GM12878 (cell line): ENCODE measurements around the gene HDAC7. TPM values are rescaled to one million over a fixed set of nuclear protein-coding genes. Genes with fewer than 3 reads are reported as not detected.

Source experiments
- ATAC-seq: fragments of 200-7000 bp; cut with Tn5 transposase; 3 replicates; pipeline ENCODE4 v1.9.1; 2020; ENCODE audit warnings: mild to moderate bottlenecking, moderate library complexity
- BruUV-seq: library from RNA; stranded (reverse); fragments of 400-500 nt; replicated peaks from 2 replicates; lab custom pipeline; 2021; lab: Mats Ljungman, UMichigan
- CTCF ChIA-PET: fragments of 300-600 bp; sonication (Branson Sonifier 250); formaldehyde crosslinking; extraction: SDS; loops from one replicate; lab custom pipeline; 2021; ENCODE audit warnings: inconsistent platforms; lab: Yijun Ruan, JAX
- POLR2A ChIA-PET: fragments of 350-600 bp; formaldehyde crosslinking; extraction: SDS; loops from one replicate; lab custom pipeline; 2021; ENCODE audit warnings: inconsistent platforms; lab: Charles Lee
- RAD21 ChIA-PET: fragments of 300-600 bp; sonication (Branson Sonifier 250); formaldehyde crosslinking; loops from one replicate; lab custom pipeline; 2023; ENCODE audit warnings: antibody characterized with exemption; ENCODE audit not compliant: unreplicated experiment; lab: Charles Lee
- SMC1A ChIA-PET: fragments of 300-600 bp; sonication (Branson Sonifier 250); formaldehyde crosslinking; loops from one replicate; lab custom pipeline; 2023; ENCODE audit not compliant: unreplicated experiment, uncharacterized antibody; lab: Charles Lee
- DNase-seq: peaks from one replicate; pipeline ENCODE4 v3.0.0-alpha.2; 2011; ENCODE audit warnings: low read depth, low spot score
- FAIRE-seq: peaks from 3 replicates; lab custom pipeline; 2011; peaks lifted over from hg19 to GRCh38; lab: Jason Lieb, UNC
- H2AFZ ChIP-seq: 2 replicates; pipeline ENCODE4 v1.6.0; 2011; ENCODE audit warnings: low read depth, low read length, control low read depth; ENCODE audit not compliant: control insufficient read depth
- H3K27ac ChIP-seq: 2 replicates; pipeline ENCODE4 v1.5.1; 2011; ENCODE audit warnings: control low read depth; ENCODE audit not compliant: control insufficient read depth, insufficient read depth
- H3K27me3 ChIP-seq, 2 experiments: replicated peaks in 1 of 2; 2 replicates each; pipeline versions ENCODE4 v1.6.0 to v1.6.1; 2011; ENCODE audit warnings: low read length in 1 of 2; ENCODE audit not compliant: control insufficient read depth in 2 of 2, insufficient read depth in 2 of 2
- H3K36me3 ChIP-seq, 2 experiments: 2 replicates each; pipeline ENCODE4 v1.5.1; 2011; ENCODE audit warnings: low read length in 1 of 2; ENCODE audit not compliant: control insufficient read depth in 2 of 2, insufficient read depth in 2 of 2
- H3K4me1 ChIP-seq: 2 replicates; pipeline ENCODE4 v1.6.1; 2011; ENCODE audit warnings: mild to moderate bottlenecking, low read length, moderate library complexity, mixed read lengths; ENCODE audit not compliant: control insufficient read depth, insufficient read depth
- H3K4me2 ChIP-seq: 2 replicates; pipeline ENCODE4 v1.6.0; 2011; ENCODE audit warnings: control low read depth; ENCODE audit not compliant: control insufficient read depth, insufficient read depth
- H3K4me3 ChIP-seq: fragments of 200-600 bp; sonication (generic); 2 replicates; pipeline ENCODE4 v1.5.1; 2016
- H3K79me2 ChIP-seq: 2 replicates; pipeline ENCODE4 v1.6.0; 2011; ENCODE audit warnings: low read length; ENCODE audit not compliant: control insufficient read depth, insufficient read depth
- H3K9ac ChIP-seq: 2 replicates; pipeline ENCODE4 v1.8.0; 2011; ENCODE audit warnings: low read length, control low read depth, mixed read lengths; ENCODE audit not compliant: control insufficient read depth, insufficient read depth
- H3K9me3 ChIP-seq: replicated peaks from 3 replicates; pipeline ENCODE4 v1.5.1; 2011; ENCODE audit warnings: mild to moderate bottlenecking, low read length; ENCODE audit not compliant: control insufficient read depth, insufficient read depth
- H4K20me1 ChIP-seq: 2 replicates; pipeline ENCODE4 v1.6.0; 2011; ENCODE audit not compliant: control insufficient read depth, insufficient read depth
- ASH2L ChIP-seq: fragments of 300-600, 200-600 bp; sonication (generic); IDR thresholded peaks from 2 replicates; pipeline ENCODE4 v1.6.1; 2017; ENCODE audit warnings: low read depth, mild to moderate bottlenecking, borderline replicate concordance
- ATF3 ChIP-seq: IDR thresholded peaks from 2 replicates; pipeline ENCODE4 v1.6.1; 2011; ENCODE audit warnings: low read depth, mild to moderate bottlenecking, low read length, moderate library complexity, borderline replicate concordance; ENCODE audit errors: extremely low read depth
- CBX3 ChIP-seq: fragments of 200-600 bp; sonication (generic); IDR thresholded peaks from 2 replicates; pipeline ENCODE4 v1.6.1; 2016; ENCODE audit warnings: low read depth, borderline replicate concordance
- CHD2 ChIP-seq: IDR thresholded peaks from 2 replicates; pipeline ENCODE4 v1.6.1; 2011; ENCODE audit warnings: low read depth, low read length, improper control_type of control experiment, borderline replicate concordance
- CHD4 ChIP-seq: fragments of 200-600 bp; sonication (generic); IDR thresholded peaks from 2 replicates; pipeline ENCODE4 v1.6.1; 2016; ENCODE audit warnings: mild to moderate bottlenecking
- EED ChIP-seq: sonication (generic); IDR thresholded peaks from 2 replicates; pipeline ENCODE4 v1.6.1; 2016; ENCODE audit warnings: antibody characterized with exemption, low read depth
- EP300 ChIP-seq, 2 experiments: fragments of 150-350 bp in 1 of 2; IDR thresholded peaks; 2 replicates each; pipeline ENCODE4 v1.6.1; 2011 to 2012; ENCODE audit warnings: low read depth in 2 of 2, low read length in 2 of 2, borderline replicate concordance in 1 of 2, improper control_type of control experiment in 1 of 2, inconsistent platforms in 1 of 2; ENCODE audit not compliant: control insufficient read depth in 1 of 2
- IRF4 ChIP-seq: IDR thresholded peaks from 2 replicates; pipeline ENCODE4 v1.6.1; 2011; ENCODE audit warnings: low read depth, low read length
- JUND ChIP-seq: IDR thresholded peaks from 2 replicates; pipeline ENCODE4 v1.6.1; 2012; ENCODE audit warnings: low read depth, mild to moderate bottlenecking, low read length, improper control_type of control experiment, moderate library complexity
- NBN ChIP-seq: fragments of 450-650 bp; IDR thresholded peaks from 2 replicates; pipeline ENCODE4 v1.6.1; 2016
- SRF ChIP-seq, 2 experiments: IDR thresholded peaks; 2 replicates each; pipeline ENCODE4 v1.6.1; 2011; ENCODE audit warnings: low read depth in 2 of 2, low read length in 2 of 2, mild to moderate bottlenecking in 1 of 2, moderate library complexity in 1 of 2
- SUPT20H ChIP-seq: IDR thresholded peaks from 2 replicates; pipeline ENCODE4 v1.6.1; 2011; ENCODE audit warnings: low read depth, mild to moderate bottlenecking, low read length, moderate library complexity, borderline replicate concordance; ENCODE audit not compliant: control insufficient read depth
- TBL1XR1 ChIP-seq: IDR thresholded peaks from 2 replicates; pipeline ENCODE4 v1.6.1; 2012; ENCODE audit warnings: low read depth, low read length, improper control_type of control experiment
- TCF3 ChIP-seq: IDR thresholded peaks from 2 replicates; pipeline ENCODE4 v1.6.1; 2012; ENCODE audit warnings: low read depth, mild to moderate bottlenecking, low read length, borderline replicate concordance; ENCODE audit not compliant: insufficient read depth
- YY1 ChIP-seq: IDR thresholded peaks from 2 replicates; pipeline ENCODE4 v1.6.1; 2011; ENCODE audit warnings: low read depth, mild to moderate bottlenecking, low read length
- ZNF217 ChIP-seq: fragments of 450-650 bp; IDR thresholded peaks from 2 replicates; pipeline ENCODE4 v1.6.1; 2017; ENCODE audit warnings: antibody characterized with exemption, mild to moderate bottlenecking
- WGBS: methylation state at CpG from one replicate; pipeline ENCODE4 v1.1.6; 2016; ENCODE audit warnings: low lambda C conversion rate; ENCODE audit not compliant: insufficient replicate concordance, insufficient coverage; ENCODE audit errors: missing lambda C conversion rate; 5-methylcytosine and 5-hydroxymethylcytosine counted together
- in situ Hi-C: fragments of 300-500 bp; cut with MboI; formaldehyde crosslinking; loops from 9 replicates; pipeline ENCODE4 v1.14.3; 2018; ENCODE audit warnings: mixed read lengths
- intact Hi-C: fragments of 100-400 bp; cut with micrococcal nuclease; formaldehyde crosslinking; loops from one replicate; pipeline ENCODE4 v1.14.2; 2022; ENCODE audit not compliant: unreplicated experiment
- polyA plus RNA-seq, 11 experiments: library from polyadenylated mRNA; depleted of rRNA in 4 of 11; unstranded in 6 of 11; stranded (reverse) in 5 of 11; fragments of >200 nt; fragmentation: Nextera tagmentation in 4 of 11; fragmentation: Illumina TruSeq in 1 of 11; extraction: Ambion mirVana in 4 of 11; extraction: Trizol in 1 of 11; gene quantifications; 1 replicate in 1 of 11; 2 replicates in 10 of 11; pipeline versions ENCODE4 v1.2.1 to v1.2.3, GENCODE V29; 2011 to 2016; ENCODE audit warnings: inconsistent platforms in 2 of 11, missing spikeins in 2 of 11, low read depth in 1 of 11
- total RNA-seq, 4 experiments: library from RNA; depleted of rRNA in 3 of 4; stranded (reverse); fragments of >200 nt in 3 of 4; fragmentation: Illumina TruSeq in 1 of 4; extraction: Trizol in 1 of 4; gene quantifications; 2 replicates each; pipeline versions ENCODE4 v1.2.1 to v1.2.3, GENCODE V29; 2013 to 2021

The HDAC7 gene
- total and polyA plus RNA-seq, 10 of the 15 experiments (the other 5 are each of a cell fraction or from before 2014, with no cell fraction given): 0.47 to 18.3 (median 5.4) TPM

GRCh38 chr12:47862167-47862750, 42.6 kb upstream of the HDAC7 start:
- Histone ChIP-seq H3K79me2 (no peaks in the 10 kb centered on the region), H4K20me1 (no peaks in the 10 kb centered on the region), H3K4me2 (no peak overlapping the region), H3K27ac (no peak overlapping the region), H3K4me3 (no peak overlapping the region), H3K9ac (no peak overlapping the region), H3K27me3 (no peaks in the 10 kb centered on the region), H2AFZ (no peak overlapping the region), H3K36me3 (no peaks in the 10 kb centered on the region), H3K4me1 (no peaks in the 10 kb centered on the region), H3K9me3 (no peaks in the 10 kb centered on the region)
- ATAC-seq (no peak), DNase-seq (no peak), FAIRE-seq (no peak)
- CTCF ChIA-PET: interaction anchor here (1.4 to 2.7 kb wide), 3 partner anchors 11 to 43 kb away, joined by 4 to 7 read pairs (median 6); partner anchors contain the start of gene VDR
- POLR2A ChIA-PET: no interaction called here
- SMC1A ChIA-PET: interaction anchor here (1.0 to 1.4 kb wide), 3 partner anchors 8 to 54 kb away, joined by 3 to 4 read pairs (median 3); no protein-coding TSS in a partner anchor
- intact Hi-C loops (no loop called here), in situ Hi-C loops (no loop called here)
- TF ChIP-seq YY1 (no peak), JUND (no peak), SRF (IDR thresholded peaks at IDR 0.05; ENCODE audit: low read depth in 2 of 2, low read length in 2 of 2) (no peak)
- BruUV-seq: no TSS peak
- RAD21 ChIA-PET: interaction anchor here (1.0 to 1.5 kb wide), 2 partner anchors 21 to 122 kb away, joined by 3 to 4 read pairs; no protein-coding TSS in a partner anchor
- 76% methylated on average over 5 of the region's 5 CpGs for WGBS

GRCh38 chr12:47860873-47861272, 41.2 kb upstream of the HDAC7 start:
- no peak for FAIRE-seq
- BruUV-seq: no TSS peak
- TF ChIP-seq ATF3 (no peak), CHD2 (no peak), ASH2L (no peak), NBN (no peak), SRF (IDR thresholded peaks at IDR 0.05; ENCODE audit: low read depth in 2 of 2, low read length in 2 of 2) (no peak), TCF3 (no peak), CBX3 (no peak), EED (no peak), EP300 (IDR thresholded peaks at IDR 0.05; ENCODE audit: borderline replicate concordance in 1 of 2, control insufficient read depth in 1 of 2, low read depth in 2 of 2, low read length in 2 of 2) (no peak), TBL1XR1 (no peak), JUND (no peak), SUPT20H (no peak), IRF4 (no peak), CHD4 (no peak), ZNF217 (no peak)

More at GRCh38 chr12:47860873-47861272, 41.2 kb upstream of the HDAC7 start:
- Histone ChIP-seq H3K27me3 (no peaks in the 10 kb centered on the region), H3K4me2 (no peak overlapping the region), H3K27ac (no peak overlapping the region), H3K36me3 (no peaks in the 10 kb centered on the region), H4K20me1 (no peaks in the 10 kb centered on the region), H3K4me3 (no peak overlapping the region), H3K4me1 (no peaks in the 10 kb centered on the region), H3K79me2 (no peaks in the 10 kb centered on the region), H2AFZ (no peak overlapping the region), H3K9ac (no peak overlapping the region), H3K9me3 (no peaks in the 10 kb centered on the region)
- WGBS: 98% methylated on average over 2 of the region's 2 CpGs
- ATAC-seq (no peak), DNase-seq (no peak)
- CTCF ChIA-PET: interaction anchor here (0.7 to 2.7 kb wide), 5 partner anchors 11 to 328 kb away, joined by 3 to 7 read pairs (median 3); no protein-coding TSS in a partner anchor
- POLR2A ChIA-PET: no interaction called here
- RAD21 ChIA-PET: no interaction called here
- SMC1A ChIA-PET: interaction anchor here (1.0 to 1.2 kb wide), 2 partner anchors 9 to 11 kb away, joined by 3 to 4 read pairs; no protein-coding TSS in a partner anchor
- intact Hi-C loops (no loop called here), in situ Hi-C loops (no loop called here)
